K562 (cell line): ENCODE results near the gene LIN9. TPM values are rescaled to one million over a fixed set of nuclear protein-coding genes. Genes with fewer than 3 reads are reported as not detected.

Experiments
- ATAC-seq: fragments of 200-7000 bp; cut with Tn5 transposase; 3 replicates; pipeline ENCODE4 v1.9.1; 2020; ENCODE audit warnings: moderate library complexity
- BruUV-seq: library from RNA; stranded (reverse); fragments of 400-500 nt; replicated peaks from 2 replicates; lab custom pipeline; 2021; lab: Mats Ljungman, UMichigan
- CTCF ChIA-PET: fragments of 300-600 bp; formaldehyde crosslinking; extraction: SDS; loops from one replicate; lab custom pipeline; 2021; ENCODE audit warnings: low intra/inter-chr PET ratio; lab: Yijun Ruan, JAX
- POLR2A ChIA-PET: fragments of 300-600, 350-650 bp; sonication (Branson Sonifier 250); formaldehyde crosslinking; extraction: SDS; loops from one replicate; lab custom pipeline; 2021; ENCODE audit warnings: antibody characterized with exemption, inconsistent platforms; lab: Yijun Ruan, JAX
- DNase-seq, 4 experiments: peaks; one replicate each; pipeline versions ENCODE4 v3.0.0 to v3.0.0-alpha.2; 2011 to 2018; ENCODE audit warnings: low spot score in 3 of 4, mixed read lengths in 3 of 4; ENCODE audit errors: extremely low read depth in 1 of 4
- FAIRE-seq: peaks from 2 replicates; lab custom pipeline; 2011; peaks lifted over from hg19 to GRCh38; lab: Jason Lieb, UNC
- H2AFZ ChIP-seq: 2 replicates; pipeline ENCODE4 v1.6.0; 2011; ENCODE audit warnings: low read depth, low read length, control low read depth, inconsistent platforms
- H3K27ac ChIP-seq: fragments of 200-600 bp; 3 replicates; pipeline ENCODE4 v1.8.0; 2011; ENCODE audit warnings: low read depth, mild to moderate bottlenecking, control low read depth, inconsistent platforms, low read length, moderate library complexity, mixed read lengths; ENCODE audit errors: extremely low read depth
- H3K27me3 ChIP-seq, 2 experiments: fragments of 300-600 bp in 1 of 2; 2 replicates in 1 of 2; 3 replicates in 1 of 2; pipeline versions ENCODE4 v1.6.0 to v1.8.0; 2011; ENCODE audit warnings: inconsistent platforms in 2 of 2, low read length in 2 of 2, mild to moderate bottlenecking in 1 of 2, mixed read lengths in 1 of 2, moderate library complexity in 1 of 2; ENCODE audit not compliant: control insufficient read depth in 2 of 2, insufficient read depth in 2 of 2
- H3K36me3 ChIP-seq: fragments of 300-600 bp; 3 replicates; pipeline ENCODE4 v1.8.0; 2011; ENCODE audit warnings: mild to moderate bottlenecking, low read length, inconsistent platforms; ENCODE audit not compliant: control insufficient read depth, insufficient read depth
- H3K4me1 ChIP-seq, 2 experiments: fragments of 200-600 bp in 1 of 2; replicated peaks in 1 of 2; 2 replicates in 1 of 2; 3 replicates in 1 of 2; pipeline versions ENCODE4 v1.5.1 to v1.8.0; 2011; ENCODE audit warnings: inconsistent platforms in 2 of 2, low read length in 2 of 2, mild to moderate bottlenecking in 1 of 2, mixed read lengths in 1 of 2, moderate library complexity in 1 of 2; ENCODE audit not compliant: control insufficient read depth in 2 of 2, insufficient read depth in 2 of 2
- H3K4me2 ChIP-seq: 2 replicates; pipeline ENCODE4 v1.6.1; 2011; ENCODE audit warnings: low read length, control low read depth, inconsistent platforms, mixed read lengths; ENCODE audit not compliant: insufficient read depth
- H3K4me3 ChIP-seq: fragments of 200-600 bp; sonication (generic), shearing (Covaris generic); 2 replicates; pipeline ENCODE4 v1.5.1; 2016; ENCODE audit warnings: control low read depth, inconsistent platforms
- H3K79me2 ChIP-seq: fragments of 200-600 bp; 3 replicates; pipeline ENCODE4 v1.8.0; 2011; ENCODE audit warnings: low read length, inconsistent platforms; ENCODE audit not compliant: control insufficient read depth, insufficient read depth
- H3K9ac ChIP-seq, 2 experiments: 2 replicates each; pipeline versions ENCODE4 v1.6.0 to v1.6.1; 2011; ENCODE audit warnings: low read depth in 2 of 2, low read length in 2 of 2, control low read depth in 1 of 2, inconsistent platforms in 1 of 2, mild to moderate bottlenecking in 1 of 2, mixed read lengths in 1 of 2; ENCODE audit not compliant: insufficient read depth in 1 of 2
- H3K9me1 ChIP-seq: one replicate; pipeline ENCODE4 v1.6.0; 2011; ENCODE audit warnings: inconsistent platforms, mild to moderate bottlenecking, low read length, moderate library complexity; ENCODE audit not compliant: control insufficient read depth, insufficient read depth
- H3K9me3 ChIP-seq: replicated peaks from 2 replicates; pipeline ENCODE4 v1.5.1; 2011; ENCODE audit warnings: low read depth, low read length, inconsistent platforms; ENCODE audit not compliant: control insufficient read depth, insufficient read depth
- H4K20me1 ChIP-seq: replicated peaks from 2 replicates; pipeline ENCODE4 v1.6.1; 2011; ENCODE audit warnings: low read length, inconsistent platforms, mixed read lengths; ENCODE audit not compliant: control insufficient read depth, insufficient read depth
- GABPA ChIP-seq: fragments of 200-800 bp; sonication (Bioruptor generic); conservative IDR thresholded peaks from 2 replicates; pipeline ENCODE4 v1.6.1; 2016; ENCODE audit warnings: low read depth, missing genetic modification characterization, missing compliant biosample characterization
- HOMEZ ChIP-seq: fragments of 250-450 bp; sonication (Bioruptor Pico); IDR thresholded peaks from 2 replicates; pipeline ENCODE4 v1.4.0; 2020; ENCODE audit warnings: mild to moderate bottlenecking, moderate library complexity
- MITF ChIP-seq: IDR thresholded peaks from 2 replicates; pipeline ENCODE4 v1.6.1; 2014; ENCODE audit warnings: antibody characterized with exemption
- PHB2 ChIP-seq: fragments of 450-650 bp; IDR thresholded peaks from 2 replicates; pipeline ENCODE4 v1.6.1; 2017; ENCODE audit warnings: low read depth
- ZNF239 ChIP-seq: fragments of 250-450 bp; sonication (Bioruptor Pico); IDR thresholded peaks from 2 replicates; pipeline ENCODE4 v1.4.0; 2020; ENCODE audit warnings: mild to moderate bottlenecking
- ZNF717 ChIP-seq: fragments of 250-450 bp; sonication (Bioruptor Pico); IDR thresholded peaks from 2 replicates; pipeline ENCODE4 v1.5.0; 2021
- WGBS: fragments of 100-300 bp; shearing (Covaris generic); methylation state at CpG from one replicate; pipeline ENCODE4 v1.1.6; 2016; ENCODE audit warnings: low coverage, mixed read lengths; ENCODE audit not compliant: insufficient coverage; ENCODE audit errors: missing lambda C conversion rate; 5-methylcytosine and 5-hydroxymethylcytosine counted together
- in situ Hi-C: fragments of 300-500 bp; cut with MboI; formaldehyde crosslinking; loops from 4 replicates; pipeline ENCODE4 v1.15.0; 2018; ENCODE audit warnings: inconsistent platforms, mixed read lengths
- intact Hi-C: fragments of 100-400 bp; cut with micrococcal nuclease; formaldehyde crosslinking; loops from 2 replicates; pipeline ENCODE4 v1.14.2; 2022
- polyA plus RNA-seq, 8 experiments: library from polyadenylated mRNA; depleted of rRNA in 4 of 8; stranded (reverse) in 5 of 8; unstranded in 3 of 8; fragments of >200 nt; fragmentation: Nextera tagmentation in 2 of 8; fragmentation: Illumina TruSeq in 1 of 8; extraction: Ambion mirVana in 2 of 8; extraction: Trizol in 1 of 8; gene quantifications; 2 replicates each; pipeline versions ENCODE4 v1.2.1 to v1.2.3, GENCODE V29; 2011 to 2014; ENCODE audit warnings: inconsistent platforms in 1 of 8, missing spikeins in 1 of 8
- total RNA-seq, 7 experiments: library from RNA; depleted of rRNA in 6 of 7; stranded (reverse); fragments of >200 nt in 6 of 7; fragmentation: Illumina TruSeq in 2 of 7; extraction: Trizol in 2 of 7; gene quantifications; 2 replicates each; pipeline versions ENCODE4 v1.2.1 to v1.2.3, GENCODE V29; 2011 to 2021; ENCODE audit warnings: low replicate concordance in 1 of 7

Gene LIN9
- total and polyA plus RNA-seq, 9 of the 15 experiments (the other 6 are each of a cell fraction or from before 2014, with no cell fraction given) = 18.8 to 33.0 (median 25.5) TPM

- peak; percentile 70 for TF ChIP-seq GABPA (tag)
- 0 out of 2 replicates have a peak, but pooled peaks have one; percentile 44 for TF ChIP-seq ZNF717 (CRISPR knock-in tag)
- 0 out of 2 replicates have a peak, but pooled peaks have one; percentile 7 for TF ChIP-seq HOMEZ
These were observed 720 bp downstream of the LIN9 start (continued) for GRCh38 chr1:226308166-226308722.

DNA sequence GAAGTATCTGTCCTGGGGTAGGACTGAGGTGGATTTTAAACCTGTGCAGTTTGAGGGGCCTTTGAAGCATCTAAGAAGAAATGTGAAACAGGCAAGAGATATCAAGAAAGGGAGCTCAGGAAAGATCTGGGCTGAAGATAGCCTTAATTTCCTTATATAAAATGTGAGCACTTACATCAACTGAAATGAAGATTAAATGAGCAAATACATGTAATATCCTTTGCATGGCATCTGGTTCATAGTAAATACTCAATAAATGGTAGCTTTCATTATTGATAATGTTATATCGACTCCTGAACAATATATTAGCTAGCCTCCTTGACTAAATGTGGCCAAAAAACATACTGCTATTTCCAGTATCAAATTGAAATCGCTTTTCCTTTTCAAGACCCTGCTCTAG is 2.5 kb downstream of the LIN9 start:
- TF ChIP-seq PHB2 (no peak), ZNF239 (no peak), MITF (no peak)
- TF ChIP-seq, all 486 proteins: peak for 0
- WGBS = 88% methylated on average over 2 of the region's 2 CpGs
- H3K9me1 ChIP-seq = no peaks in the 10 kb centered on the region
- no peak overlapping the region for H3K27ac ChIP-seq
- CTCF ChIA-PET = no interaction called here
- in situ Hi-C loops (no loop called here), intact Hi-C loops (loop anchor here (5.0 kb wide), 2 partner anchors 101 to 859 kb away; partner anchors contain the start of gene PARP1)
- no peaks in the 10 kb centered on the region for H3K9me3 ChIP-seq
- H2AFZ ChIP-seq = no peak overlapping the region
- H3K79me2 ChIP-seq = peaks cover 83% of the 10 kb centered on the region
- no peak overlapping the region for H3K4me3 ChIP-seq
- no peak for FAIRE-seq
- no peak overlapping the region for H3K4me2 ChIP-seq
- no peaks in the 10 kb centered on the region for H3K27me3 ChIP-seq
- no peak for ATAC-seq
- BruUV-seq = no TSS peak
- H4K20me1 ChIP-seq = 0 out of 2 replicates have a peak, but pooled peaks cover 3% of the 10 kb centered on the region
- POLR2A ChIA-PET = interaction anchor here (0.9 to 2.3 kb wide), 2 partner anchors 9 to 10 kb away, joined by 3 to 12 read pairs; no protein-coding TSS in a partner anchor
- peaks cover 31% of the 10 kb centered on the region; the same call in 2 of the 3 replicates for H3K36me3 ChIP-seq
- H3K9ac ChIP-seq = no peak overlapping the region
- DNase-seq = no peak
- H3K4me1 ChIP-seq = peaks cover 22 to 28% of the 10 kb centered on the region in 2 experiments
